ENCODE results near the gene MRPL14.
A peak's percentile ranks its signal among the peaks of the same experiment; 100 is the strongest.
"Not testable (repeated sequence)": the region's sequence is repeated elsewhere in the genome, so short reads cannot be mapped to it uniquely, and the experiment has no call there.

MRPL14 gene

DNA sequence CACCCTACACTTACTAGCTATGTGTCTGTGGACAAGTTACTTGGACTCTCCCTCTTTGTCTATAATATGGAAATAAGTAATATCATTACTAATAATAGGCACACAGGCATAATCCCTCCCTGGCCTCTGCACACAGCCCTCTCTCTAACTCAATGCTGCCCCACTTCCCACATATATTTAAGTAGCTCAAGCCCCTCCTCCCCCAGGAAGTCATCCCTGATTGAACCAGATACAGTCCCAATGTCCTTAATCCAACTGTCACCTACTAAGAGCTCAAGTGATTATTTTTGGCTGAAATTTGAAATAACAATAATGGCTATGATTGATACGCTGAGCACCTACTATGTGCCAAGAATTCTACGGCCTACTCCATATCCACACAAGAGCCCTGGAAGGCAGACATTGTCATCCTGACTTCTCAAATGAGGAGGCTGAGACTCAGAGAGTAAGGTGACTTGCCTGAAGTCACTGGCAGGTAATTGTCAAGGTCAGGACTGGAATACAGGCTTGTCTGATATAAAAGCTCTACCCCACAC lies 29.4 kb downstream of the MRPL14 start:
- no peak for DNase-seq (ENCODE audit: low spot score)

DNA sequence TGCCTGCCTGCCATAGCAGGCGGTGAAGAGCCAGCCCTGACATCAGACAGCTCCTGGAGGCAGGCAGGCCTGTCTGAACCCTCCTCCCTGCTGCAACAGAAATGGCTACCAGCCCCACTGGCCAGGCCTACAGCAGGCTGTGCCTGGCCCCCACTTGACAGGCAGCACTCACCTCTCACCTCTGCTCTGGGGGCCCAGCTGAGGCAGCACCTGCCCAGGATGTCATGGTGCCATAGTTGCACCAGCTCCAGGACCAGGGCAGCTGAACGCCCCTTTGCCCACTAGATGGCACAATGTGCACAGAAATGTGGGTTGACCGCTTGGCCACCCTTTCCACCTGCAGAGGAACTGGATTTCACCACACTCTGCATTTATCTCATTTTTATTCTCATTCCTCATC lies 30.6 kb downstream of the MRPL14 start:
- DNase-seq (ENCODE audit: low spot score) = peak; percentile 60

DNA sequence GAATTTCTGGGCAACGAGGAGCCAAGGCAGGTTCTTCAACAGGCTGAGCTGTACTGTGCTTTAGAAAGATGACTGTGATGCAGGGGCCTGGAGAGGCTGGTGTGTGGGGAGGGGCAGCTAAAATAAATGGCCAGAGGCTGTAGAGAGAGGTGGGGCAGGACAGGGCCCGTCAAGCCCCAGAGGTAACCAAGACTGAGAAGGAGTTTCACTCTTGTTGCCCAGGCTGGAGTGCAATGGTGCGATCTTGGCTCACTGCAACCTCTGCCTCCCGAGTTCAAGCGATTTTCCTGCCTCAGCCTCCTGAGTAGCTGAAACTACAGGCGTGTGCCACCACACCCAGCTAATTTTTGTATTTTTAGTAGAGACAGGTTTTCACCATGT lies 32.0 kb downstream of the MRPL14 start:
- DNase-seq (ENCODE audit: low spot score) = not testable (repeated sequence)

DNA sequence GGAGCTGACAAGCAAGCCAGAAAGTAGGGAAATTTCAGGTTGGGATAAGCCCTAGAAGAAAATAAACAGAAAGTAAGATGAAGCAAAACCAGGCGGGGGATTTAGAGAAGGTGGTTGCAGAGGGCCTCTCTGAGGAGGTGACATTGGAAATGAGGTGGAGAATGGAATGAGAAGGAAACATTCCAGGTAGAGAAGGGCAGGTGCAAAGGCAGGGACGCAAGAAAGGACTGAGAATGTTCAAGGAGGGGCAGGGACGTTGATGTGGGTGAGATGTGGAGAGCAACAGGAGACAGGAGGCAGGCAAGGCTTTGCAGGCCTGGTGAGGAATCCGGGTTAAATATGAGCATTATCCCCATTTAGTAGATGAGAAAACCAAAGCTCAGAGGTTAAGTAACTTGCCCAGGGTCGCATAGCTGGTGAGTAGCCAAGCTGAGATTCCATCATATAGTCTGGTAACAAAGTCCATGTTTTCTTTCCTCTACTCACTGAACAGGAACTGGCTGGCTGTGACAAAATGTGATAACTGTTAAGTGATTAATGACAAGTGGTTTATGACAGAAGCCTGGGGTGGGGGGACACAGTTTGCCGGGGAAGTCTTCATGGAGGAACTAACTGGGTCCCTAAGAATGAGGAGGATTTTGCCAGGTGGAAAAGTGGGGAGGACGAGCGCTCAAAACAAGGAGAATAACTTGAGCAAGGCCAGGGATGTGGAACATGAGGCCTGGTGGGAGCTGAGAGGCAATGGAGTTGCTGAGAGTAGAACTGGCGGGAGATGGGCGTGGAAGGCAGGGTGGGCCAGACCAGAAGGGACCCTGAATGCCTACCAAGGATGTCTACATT lies 32.6 kb downstream of the MRPL14 start:
- DNase-seq (ENCODE audit: low spot score) = no peak

GRCh38 chr6:44093750-44094402 lies 33.4 kb downstream of the MRPL14 start:
- no peak for DNase-seq (ENCODE audit: low spot score)

DNA sequence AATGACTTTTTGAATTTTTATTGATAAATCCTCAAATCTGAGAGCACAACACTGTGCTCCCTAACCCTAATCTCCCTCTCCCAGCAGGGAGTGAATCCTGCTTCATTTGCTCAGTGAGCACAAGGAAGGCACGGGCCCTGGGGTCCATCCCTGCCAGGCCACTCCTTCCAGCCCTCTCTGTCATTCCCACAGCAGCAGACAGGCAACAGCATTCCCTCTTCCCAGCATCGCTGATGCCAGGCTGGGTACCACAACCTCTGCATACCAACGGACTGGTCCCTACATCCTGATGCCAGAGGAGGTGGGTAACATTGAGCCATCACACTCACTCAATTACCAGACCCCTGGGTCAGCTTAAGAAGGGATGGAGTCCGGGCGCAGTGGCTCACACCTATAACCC lies 34.2 kb downstream of the MRPL14 start:
- DNase-seq (ENCODE audit: low spot score) = no peak

- no peak for DNase-seq (ENCODE audit: low spot score)
Observed at GRCh38 chr6:44091981-44092884, 35.0 kb downstream of the MRPL14 start.

- not testable (repeated sequence) for DNase-seq (ENCODE audit: low spot score)
Observed at GRCh38 chr6:44091356-44091755, 35.9 kb downstream of the MRPL14 start.

DNA sequence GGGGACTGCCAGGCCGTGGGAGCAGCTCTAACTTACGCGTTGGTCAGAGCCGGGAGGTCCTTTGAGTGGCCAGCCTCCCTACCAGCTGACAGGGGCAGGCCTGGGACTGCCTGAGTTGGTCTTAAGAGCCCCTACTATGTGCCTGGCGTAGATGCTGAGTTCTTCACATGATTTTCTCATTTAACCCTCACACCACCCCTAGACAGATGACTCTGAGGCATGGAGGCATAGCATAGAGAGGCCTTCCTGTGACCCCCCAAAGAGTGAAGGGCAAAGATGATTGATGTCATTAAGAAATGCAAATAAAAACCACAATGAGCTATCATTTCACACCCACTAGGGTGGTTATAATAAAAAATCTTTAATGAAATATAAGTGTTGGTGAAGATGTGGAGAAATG lies 36.8 kb downstream of the MRPL14 start:
- DNase-seq (ENCODE audit: low spot score) = no peak

- DNase-seq (ENCODE audit: low spot score) = no peak
Observed at GRCh38 chr6:44088827-44089590, 38.2 kb downstream of the MRPL14 start.

GRCh38 chr6:44087623-44088022 lies 39.6 kb downstream of the MRPL14 start:
- no peak for DNase-seq (ENCODE audit: low spot score)

DNA sequence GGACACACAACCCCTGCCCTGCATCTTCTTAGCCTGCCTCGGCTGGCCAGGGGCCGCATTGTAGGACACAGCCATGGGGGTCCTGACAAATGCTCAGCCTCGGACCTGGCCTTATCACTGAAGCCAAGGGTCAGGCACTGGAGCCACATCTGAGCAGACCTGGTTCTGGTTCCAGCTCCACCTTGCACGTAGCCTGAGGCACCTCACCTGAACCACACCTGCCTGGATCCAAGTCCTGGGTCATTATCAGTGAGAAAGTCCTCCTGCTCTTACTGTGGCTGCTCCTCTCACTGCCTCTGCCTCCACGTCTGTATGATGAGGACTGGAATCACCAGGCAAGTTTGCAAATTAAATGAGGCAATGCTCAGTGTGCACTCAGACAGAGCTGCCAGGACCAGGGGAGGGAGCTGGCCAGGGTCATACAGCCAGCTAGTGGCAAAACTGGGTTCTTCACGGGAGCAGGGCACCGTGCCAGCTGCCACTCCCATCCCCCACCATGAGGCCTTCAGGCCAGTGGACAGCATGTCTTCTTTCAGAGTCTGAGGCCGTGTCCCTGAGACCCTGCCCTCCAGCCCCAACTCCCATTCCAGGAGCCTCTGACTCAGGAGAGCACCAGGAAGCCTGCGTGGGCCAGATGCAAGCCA lies 40.2 kb downstream of the MRPL14 start:
- DNase-seq (ENCODE audit: low spot score) = no peak

DNA sequence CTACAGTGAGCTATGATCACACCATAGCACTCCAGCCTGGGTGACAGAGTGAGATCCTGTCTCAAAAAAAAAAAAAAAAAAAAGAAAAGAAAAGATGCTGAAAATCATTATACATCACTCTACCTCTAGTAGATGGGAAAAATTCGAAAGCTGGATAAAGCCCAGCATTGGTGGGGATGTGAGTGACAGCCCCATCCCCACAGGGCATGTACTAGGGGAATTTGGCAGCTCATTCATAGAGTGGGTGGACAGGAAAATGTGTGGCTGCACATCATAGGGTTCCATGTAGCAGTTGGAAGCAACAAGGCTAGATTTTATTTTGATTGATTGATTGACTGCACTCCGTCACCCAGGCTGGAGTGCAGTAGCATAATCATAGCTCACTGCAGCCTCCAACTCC lies 42.0 kb downstream of the MRPL14 start:
- DNase-seq (ENCODE audit: low spot score) = no peak

DNA sequence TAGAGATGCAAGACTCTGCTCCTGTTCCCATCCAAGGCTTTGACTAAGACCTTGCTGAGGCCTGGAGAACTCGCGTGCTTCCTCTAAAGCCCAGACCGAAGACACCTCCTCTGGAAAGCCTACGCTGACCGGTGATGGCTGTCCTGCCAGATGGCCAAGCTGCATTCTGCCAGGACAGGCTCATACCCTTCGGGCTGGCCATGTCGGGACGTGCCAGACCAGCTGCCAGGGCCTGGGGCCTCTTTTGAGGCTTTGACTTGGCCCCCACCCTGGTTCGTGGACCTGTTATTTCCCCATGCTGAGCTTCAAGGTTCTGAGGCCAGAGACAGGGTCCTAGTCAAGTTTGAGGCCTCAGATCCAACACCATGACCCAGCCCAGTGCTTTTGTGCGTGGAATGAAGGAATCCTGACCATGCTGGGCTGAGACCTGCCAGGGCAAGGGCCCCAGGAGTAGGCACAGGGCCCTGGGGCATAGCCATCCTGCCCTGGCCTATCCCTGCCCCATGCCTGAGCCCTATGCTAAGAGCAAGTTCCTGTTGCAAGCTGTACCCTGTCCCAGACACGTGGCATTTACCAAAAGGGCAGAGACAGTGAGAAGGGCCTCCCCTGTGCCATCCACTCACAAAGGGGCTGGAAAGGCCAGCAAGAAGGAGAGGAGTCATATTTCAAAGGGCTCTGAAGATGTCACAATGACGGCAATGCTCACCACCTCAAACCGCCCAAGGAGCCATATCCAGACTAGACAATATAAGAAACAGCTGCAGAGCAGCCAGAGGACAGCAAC lies 42.8 kb downstream of the MRPL14 start:
- DNase-seq (ENCODE audit: low spot score) = no peak

DNA sequence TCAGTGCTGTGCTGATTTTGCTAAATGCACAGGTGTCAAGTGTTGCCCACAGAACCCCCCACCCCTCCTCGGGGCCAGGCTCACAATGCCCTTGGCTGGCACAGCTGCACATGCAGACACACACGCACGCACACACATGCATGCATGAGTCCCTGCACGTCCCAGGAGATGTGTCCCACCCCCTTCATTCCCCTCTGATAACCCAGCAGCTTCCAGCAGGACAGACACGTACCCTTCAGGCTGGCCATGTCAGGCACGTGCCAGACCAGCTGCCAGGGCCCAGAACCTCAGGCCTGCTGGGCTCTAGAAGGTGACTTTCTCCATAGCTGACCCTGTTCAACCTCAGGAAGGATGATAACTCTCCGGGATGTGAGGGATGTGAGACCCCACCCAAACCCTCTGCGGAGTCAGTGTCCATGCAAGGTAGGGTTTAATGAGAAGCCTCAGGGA lies 44.4 kb downstream of the MRPL14 start:
- DNase-seq (ENCODE audit: low spot score) = no peak

GRCh38 chr6:44081753-44082152 lies 45.5 kb downstream of the MRPL14 start:
- no peak for DNase-seq (ENCODE audit: low spot score)

DNA sequence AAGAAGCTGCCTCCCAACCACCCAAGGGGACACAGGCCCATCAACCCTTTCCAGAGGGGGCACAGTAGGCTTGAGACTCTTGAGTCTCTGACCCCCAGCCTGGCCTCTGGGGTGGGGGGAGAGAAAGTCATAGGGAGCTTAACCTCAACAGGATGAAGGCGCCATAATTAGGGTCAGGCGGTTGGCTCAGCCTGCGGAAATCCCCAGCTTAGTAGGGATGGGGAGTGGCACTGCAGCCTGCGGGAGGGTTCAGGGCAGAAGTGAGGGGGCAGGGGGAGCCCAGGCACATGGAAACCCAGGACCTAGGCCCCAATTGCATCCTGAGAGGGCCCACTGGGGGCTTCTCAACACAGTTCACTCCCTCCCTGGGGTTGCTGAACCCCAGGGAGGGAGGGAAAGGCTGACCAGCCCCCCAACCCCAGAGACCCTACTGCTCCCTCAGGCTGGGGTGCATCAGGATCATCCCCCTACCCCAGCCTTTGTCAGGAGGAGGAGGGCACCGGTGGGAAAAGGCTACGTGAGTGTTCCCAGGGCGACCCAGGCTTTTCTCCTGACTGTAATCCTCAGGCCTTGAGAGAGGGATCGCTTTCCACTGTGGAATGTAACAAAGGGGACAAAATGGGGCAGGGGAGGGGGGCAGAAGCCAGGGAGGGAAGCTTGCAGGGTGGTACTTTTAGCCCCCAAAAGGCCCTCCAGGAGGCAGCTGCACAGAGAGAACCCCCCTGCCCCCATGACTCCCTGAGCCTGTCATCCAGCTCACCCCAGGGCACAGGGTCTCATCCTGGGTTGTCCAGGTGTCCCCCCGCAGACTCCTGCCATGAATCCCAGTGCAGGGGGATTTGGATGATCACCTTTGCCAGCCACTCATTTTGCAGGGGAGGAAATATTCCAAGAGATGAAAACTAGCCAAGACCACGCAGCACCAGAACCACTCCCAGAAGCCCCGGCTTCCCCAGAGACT lies 46.4 kb downstream of the MRPL14 start:
- no peak for DNase-seq (ENCODE audit: low spot score)

GRCh38 chr6:44079672-44080071 lies 47.6 kb downstream of the MRPL14 start:
- DNase-seq (ENCODE audit: low spot score) = no peak

Data from HuH-7.5 (cell line).